Hepatocyte (in vitro differentiated cells): ENCODE measurements around the gene SLC15A3.

Experiments
- EZH2 ChIP-seq: fragments of 200-600 bp; sonication (generic); IDR thresholded peaks from 2 replicates; pipeline ENCODE4 v1.6.1; 2016; ENCODE audit warnings: antibody characterized with exemption, mild to moderate bottlenecking, borderline replicate concordance
- EZH2phosphoT487 ChIP-seq: fragments of 200-600 bp; sonication (generic); IDR thresholded peaks from one replicate; pipeline ENCODE4 v1.6.1; 2018; ENCODE audit warnings: antibody characterized with exemption, mild to moderate bottlenecking, low read depth, moderate library complexity; ENCODE audit not compliant: unreplicated experiment, severe bottlenecking
- TF ChIP-seq, protein P1 (sequence below): fragments of 200-600 bp; sonication (generic); IDR thresholded peaks from 2 replicates; pipeline ENCODE4 v1.5.1; 2016; ENCODE audit warnings: antibody characterized with exemption, mild to moderate bottlenecking; ENCODE audit not compliant: poor library complexity

DNA sequence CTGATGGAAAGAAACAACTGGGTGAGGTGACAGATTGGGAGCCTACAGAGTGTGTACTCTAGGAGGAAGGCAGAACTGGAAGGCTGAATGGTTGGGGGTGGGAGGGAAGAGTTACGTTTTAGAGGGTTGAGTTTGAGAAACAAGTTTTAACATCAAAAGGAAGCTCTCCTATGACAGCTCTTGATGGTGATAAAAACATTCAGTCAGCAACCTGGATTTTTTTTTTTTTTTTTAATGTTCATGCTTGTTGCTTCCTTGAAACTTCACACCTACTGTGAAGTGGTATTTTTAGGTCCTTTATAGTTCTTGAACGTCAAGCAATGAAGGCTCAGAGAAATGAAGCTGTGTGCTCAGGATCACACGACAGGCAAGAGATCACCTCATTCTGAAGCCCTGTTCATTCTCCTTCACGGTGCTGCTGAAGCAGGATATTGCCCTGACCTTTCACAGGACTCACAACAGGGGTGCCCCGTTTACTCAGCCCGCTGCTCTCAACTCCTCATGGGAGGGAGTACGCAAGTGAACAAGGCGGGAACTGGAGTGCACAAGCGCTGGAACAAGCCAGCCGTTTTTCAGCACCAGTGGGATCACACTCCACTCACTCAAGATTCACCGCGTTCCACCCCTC is 39.6 kb downstream of the SLC15A3 start:
- TF ChIP-seq, protein P1, sequence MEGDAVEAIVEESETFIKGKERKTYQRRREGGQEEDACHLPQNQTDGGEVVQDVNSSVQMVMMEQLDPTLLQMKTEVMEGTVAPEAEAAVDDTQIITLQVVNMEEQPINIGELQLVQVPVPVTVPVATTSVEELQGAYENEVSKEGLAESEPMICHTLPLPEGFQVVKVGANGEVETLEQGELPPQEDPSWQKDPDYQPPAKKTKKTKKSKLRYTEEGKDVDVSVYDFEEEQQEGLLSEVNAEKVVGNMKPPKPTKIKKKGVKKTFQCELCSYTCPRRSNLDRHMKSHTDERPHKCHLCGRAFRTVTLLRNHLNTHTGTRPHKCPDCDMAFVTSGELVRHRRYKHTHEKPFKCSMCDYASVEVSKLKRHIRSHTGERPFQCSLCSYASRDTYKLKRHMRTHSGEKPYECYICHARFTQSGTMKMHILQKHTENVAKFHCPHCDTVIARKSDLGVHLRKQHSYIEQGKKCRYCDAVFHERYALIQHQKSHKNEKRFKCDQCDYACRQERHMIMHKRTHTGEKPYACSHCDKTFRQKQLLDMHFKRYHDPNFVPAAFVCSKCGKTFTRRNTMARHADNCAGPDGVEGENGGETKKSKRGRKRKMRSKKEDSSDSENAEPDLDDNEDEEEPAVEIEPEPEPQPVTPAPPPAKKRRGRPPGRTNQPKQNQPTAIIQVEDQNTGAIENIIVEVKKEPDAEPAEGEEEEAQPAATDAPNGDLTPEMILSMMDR = no peak
- no peak for TF ChIP-seq EZH2
- TF ChIP-seq EZH2phosphoT487 = no peak
